BLaER1 treated with 17β-estradiol and CSF1 and Interleukin-3, amounts not matched to agents 10 nM and 100 nM (cell line): ENCODE data around the gene SYNJ1.

Experiments
- H3K27ac ChIP-seq, 11 experiments: shearing (Covaris generic); formaldehyde crosslinking; 2 replicates each; pipeline ENCODE4 v1.8.1; 2022
- H3K27me3 ChIP-seq, 11 experiments: shearing (Covaris generic); formaldehyde crosslinking; 2 replicates each; pipeline ENCODE4 v1.8.1; 2022
- H3K36me3 ChIP-seq, 11 experiments: shearing (Covaris generic); formaldehyde crosslinking; 2 replicates each; pipeline ENCODE4 v1.8.1; 2022
- H3K4me1 ChIP-seq, 10 experiments: shearing (Covaris generic); formaldehyde crosslinking; 2 replicates each; pipeline ENCODE4 v1.8.1; 2022
- H3K4me2 ChIP-seq, 11 experiments: shearing (Covaris generic); formaldehyde crosslinking; 2 replicates each; pipeline ENCODE4 v1.8.1; 2022
- H3K4me3 ChIP-seq, 10 experiments: shearing (Covaris generic); formaldehyde crosslinking; 2 replicates each; pipeline ENCODE4 v1.8.1; 2022
- H3K9ac ChIP-seq, 11 experiments: shearing (Covaris generic); formaldehyde crosslinking; 2 replicates each; pipeline ENCODE4 v1.8.1; 2022
- H3K9me3 ChIP-seq, 11 experiments: shearing (Covaris generic); formaldehyde crosslinking; replicated peaks in 1 of 11; 2 replicates each; pipeline ENCODE4 v1.8.1; 2022
- H4K20me1 ChIP-seq, 11 experiments: shearing (Covaris generic); formaldehyde crosslinking; 2 replicates each; pipeline ENCODE4 v1.8.1; 2022
- Cebpa-rat ChIP-seq, 11 experiments: shearing (Covaris generic); IDR thresholded peaks; 2 replicates each; pipeline ENCODE4 v1.8.1; 2022

Gene SYNJ1

GRCh38 chr21:32608851-32609250, 119.0 kb downstream of the SYNJ1 start:
- H3K4me3 ChIP-seq = no peak overlapping the region
- H4K20me1 ChIP-seq = peaks cover 0 to 32% (median 7%) of the 10 kb centered on the region in 11 experiments; a peak in 10 of 22 replicates
- H3K9ac ChIP-seq = no peak overlapping the region
- no peaks in the 10 kb centered on the region for H3K9me3 ChIP-seq
- H3K36me3 ChIP-seq = peaks cover 52 to 65% (median 62%) of the 10 kb centered on the region in 11 experiments
- H3K4me2 ChIP-seq = no peak overlapping the region
- no peaks in the 10 kb centered on the region for H3K27me3 ChIP-seq
- no peak for TF ChIP-seq Cebpa-rat (IDR thresholded peaks at IDR 0.05)
- peaks cover 13 to 23% (median 19%) of the 10 kb centered on the region in 10 experiments for H3K4me1 ChIP-seq
- no peak overlapping the region for H3K27ac ChIP-seq

GRCh38 chr21:32605469-32605868, 122.3 kb downstream of the SYNJ1 start:
- no peak overlapping the region for H3K4me2 ChIP-seq
- H3K9ac ChIP-seq = peak overlapping the region in 1 of 11 experiments; percentile 4; a peak in 1 of 22 replicates
- no peaks in the 10 kb centered on the region for H3K27me3 ChIP-seq
- no peak for TF ChIP-seq Cebpa-rat (IDR thresholded peaks at IDR 0.05)
- H3K4me1 ChIP-seq = peaks cover 5 to 10% (median 8%) of the 10 kb centered on the region in 10 experiments; a peak in 19 of 20 replicates
- H3K4me3 ChIP-seq = no peak overlapping the region
- H3K27ac ChIP-seq = no peak overlapping the region
- H3K36me3 ChIP-seq = peaks cover 81 to 95% (median 87%) of the 10 kb centered on the region in 11 experiments
- H4K20me1 ChIP-seq = peaks cover 0 to 52% (median 7%) of the 10 kb centered on the region in 11 experiments; a peak in 12 of 22 replicates
- H3K9me3 ChIP-seq = no peaks in the 10 kb centered on the region

- H3K9ac ChIP-seq = no peak overlapping the region
- H4K20me1 ChIP-seq = peaks cover 0 to 48% (median 8%) of the 10 kb centered on the region in 11 experiments; a peak in 11 of 22 replicates
- H3K27me3 ChIP-seq = no peaks in the 10 kb centered on the region
- H3K4me2 ChIP-seq = no peak overlapping the region
- peaks cover 86 to 97% (median 91%) of the 10 kb centered on the region in 11 experiments for H3K36me3 ChIP-seq
- H3K4me3 ChIP-seq = no peak overlapping the region
- no peak overlapping the region for H3K27ac ChIP-seq
- peaks cover 0 to 4% (median 0%) of the 10 kb centered on the region in 10 experiments; a peak in 1 of 20 replicates for H3K4me1 ChIP-seq
- TF ChIP-seq Cebpa-rat (IDR thresholded peaks at IDR 0.05) = no peak
- H3K9me3 ChIP-seq = no peaks in the 10 kb centered on the region
Observed at GRCh38 chr21:32604464-32604863, 123.3 kb downstream of the SYNJ1 start.

GRCh38 chr21:32603131-32603530, 124.7 kb downstream of the SYNJ1 start:
- H3K9me3 ChIP-seq = no peaks in the 10 kb centered on the region
- TF ChIP-seq Cebpa-rat (IDR thresholded peaks at IDR 0.05) = no peak
- H3K4me1 ChIP-seq = peaks cover 0 to 4% (median 0%) of the 10 kb centered on the region in 10 experiments; a peak in 1 of 20 replicates
- no peak overlapping the region for H3K4me3 ChIP-seq
- H3K4me2 ChIP-seq = no peak overlapping the region
- H3K36me3 ChIP-seq = peaks cover 83 to 97% (median 91%) of the 10 kb centered on the region in 11 experiments
- H3K27me3 ChIP-seq = no peaks in the 10 kb centered on the region
- peaks cover 0 to 48% (median 8%) of the 10 kb centered on the region in 11 experiments; a peak in 11 of 22 replicates for H4K20me1 ChIP-seq
- no peak overlapping the region for H3K27ac ChIP-seq
- no peak overlapping the region; a peak in 1 of 22 replicates for H3K9ac ChIP-seq

GRCh38 chr21:32602099-32602498, 125.7 kb downstream of the SYNJ1 start:
- TF ChIP-seq Cebpa-rat (IDR thresholded peaks at IDR 0.05) = no peak
- Histone ChIP-seq H3K9ac (no peak overlapping the region; a peak in 1 of 22 replicates), H3K36me3 (peaks cover 78 to 97% (median 91%) of the 10 kb centered on the region in 11 experiments), H3K27ac (no peak overlapping the region), H3K4me1 (peaks cover 0 to 4% (median 0%) of the 10 kb centered on the region in 10 experiments; a peak in 1 of 20 replicates), H3K4me3 (no peak overlapping the region), H4K20me1 (peaks cover 0 to 48% (median 8%) of the 10 kb centered on the region in 11 experiments; a peak in 11 of 22 replicates), H3K9me3 (no peaks in the 10 kb centered on the region), H3K4me2 (no peak overlapping the region), H3K27me3 (no peaks in the 10 kb centered on the region)

- Histone ChIP-seq H3K4me3 (no peak overlapping the region), H3K9me3 (no peaks in the 10 kb centered on the region), H3K4me2 (no peak overlapping the region), H3K27me3 (no peaks in the 10 kb centered on the region), H3K9ac (peak overlapping the region in 1 of 11 experiments; percentile 9; a peak in 1 of 22 replicates), H3K36me3 (peaks cover 53 to 80% (median 69%) of the 10 kb centered on the region in 11 experiments), H3K4me1 (peaks cover 0 to 4% (median 0%) of the 10 kb centered on the region in 10 experiments; a peak in 1 of 20 replicates), H3K27ac (no peak overlapping the region), H4K20me1 (peaks cover 0 to 30% (median 3%) of the 10 kb centered on the region in 11 experiments; a peak in 11 of 22 replicates)
- TF ChIP-seq Cebpa-rat (IDR thresholded peaks at IDR 0.05) = no peak
Observed at GRCh38 chr21:32599526-32599925, 128.3 kb downstream of the SYNJ1 start.

- no peak overlapping the region for H3K27ac ChIP-seq
- H3K9me3 ChIP-seq = no peaks in the 10 kb centered on the region
- no peak overlapping the region for H3K9ac ChIP-seq
- no peak for TF ChIP-seq Cebpa-rat (IDR thresholded peaks at IDR 0.05)
- H4K20me1 ChIP-seq = peaks cover 0 to 28% (median 3%) of the 10 kb centered on the region in 11 experiments; a peak in 11 of 22 replicates
- H3K36me3 ChIP-seq = peaks cover 49 to 76% (median 65%) of the 10 kb centered on the region in 11 experiments
- peaks cover 0 to 4% (median 0%) of the 10 kb centered on the region in 10 experiments; a peak in 1 of 20 replicates for H3K4me1 ChIP-seq
- no peak overlapping the region for H3K4me2 ChIP-seq
- H3K4me3 ChIP-seq = no peak overlapping the region
- H3K27me3 ChIP-seq = no peaks in the 10 kb centered on the region
Observed at GRCh38 chr21:32599091-32599490, 128.7 kb downstream of the SYNJ1 start.

GRCh38 chr21:32597205-32597604, 130.6 kb downstream of the SYNJ1 start:
- Histone ChIP-seq H3K4me1 (peaks cover 0 to 4% (median 0%) of the 10 kb centered on the region in 10 experiments; a peak in 1 of 20 replicates), H3K4me3 (no peak overlapping the region), H3K27ac (no peak overlapping the region), H3K36me3 (peaks cover 30 to 57% (median 46%) of the 10 kb centered on the region in 11 experiments), H3K4me2 (no peak overlapping the region), H3K9ac (no peak overlapping the region), H3K9me3 (no peaks in the 10 kb centered on the region), H3K27me3 (no peaks in the 10 kb centered on the region), H4K20me1 (peaks cover 0 to 13% (median 3%) of the 10 kb centered on the region in 11 experiments; a peak in 11 of 22 replicates)
- TF ChIP-seq Cebpa-rat (IDR thresholded peaks at IDR 0.05) = no peak

GRCh38 chr21:32595431-32595830, 132.4 kb downstream of the SYNJ1 start:
- TF ChIP-seq Cebpa-rat (IDR thresholded peaks at IDR 0.05) = no peak
- Histone ChIP-seq H3K9ac (no peak overlapping the region), H3K9me3 (no peaks in the 10 kb centered on the region), H4K20me1 (peaks cover 0 to 8% (median 3%) of the 10 kb centered on the region in 11 experiments; a peak in 6 of 22 replicates), H3K27me3 (no peaks in the 10 kb centered on the region), H3K36me3 (peaks cover 20 to 42% (median 34%) of the 10 kb centered on the region in 11 experiments), H3K4me1 (peaks cover 0 to 4% (median 0%) of the 10 kb centered on the region in 10 experiments; a peak in 1 of 20 replicates), H3K4me3 (no peak overlapping the region), H3K4me2 (no peak overlapping the region), H3K27ac (no peak overlapping the region)
